Measurements from ENCODE around the gene FBXO17.

DNA sequence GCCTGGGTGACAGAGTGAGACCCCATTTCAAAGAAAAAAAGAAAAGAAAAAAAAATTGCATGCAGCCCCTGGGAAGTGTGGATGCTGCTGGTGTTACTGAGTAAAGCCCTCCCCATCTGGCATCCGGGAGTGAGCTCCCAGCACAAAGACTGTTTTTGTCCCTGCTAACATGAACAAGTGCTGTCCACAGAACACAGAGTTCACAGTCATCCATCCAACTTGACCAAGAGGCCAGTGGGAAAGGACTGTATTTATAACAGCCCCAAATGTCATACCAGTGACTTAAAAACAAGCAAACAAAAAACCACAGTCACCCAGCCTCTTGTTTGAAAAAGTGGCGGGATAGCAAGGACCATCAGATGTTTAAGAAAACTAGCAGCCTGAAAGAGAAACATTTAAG, 10.8 kb downstream of the FBXO17 start:
- TF ChIP-seq, protein P1, sequence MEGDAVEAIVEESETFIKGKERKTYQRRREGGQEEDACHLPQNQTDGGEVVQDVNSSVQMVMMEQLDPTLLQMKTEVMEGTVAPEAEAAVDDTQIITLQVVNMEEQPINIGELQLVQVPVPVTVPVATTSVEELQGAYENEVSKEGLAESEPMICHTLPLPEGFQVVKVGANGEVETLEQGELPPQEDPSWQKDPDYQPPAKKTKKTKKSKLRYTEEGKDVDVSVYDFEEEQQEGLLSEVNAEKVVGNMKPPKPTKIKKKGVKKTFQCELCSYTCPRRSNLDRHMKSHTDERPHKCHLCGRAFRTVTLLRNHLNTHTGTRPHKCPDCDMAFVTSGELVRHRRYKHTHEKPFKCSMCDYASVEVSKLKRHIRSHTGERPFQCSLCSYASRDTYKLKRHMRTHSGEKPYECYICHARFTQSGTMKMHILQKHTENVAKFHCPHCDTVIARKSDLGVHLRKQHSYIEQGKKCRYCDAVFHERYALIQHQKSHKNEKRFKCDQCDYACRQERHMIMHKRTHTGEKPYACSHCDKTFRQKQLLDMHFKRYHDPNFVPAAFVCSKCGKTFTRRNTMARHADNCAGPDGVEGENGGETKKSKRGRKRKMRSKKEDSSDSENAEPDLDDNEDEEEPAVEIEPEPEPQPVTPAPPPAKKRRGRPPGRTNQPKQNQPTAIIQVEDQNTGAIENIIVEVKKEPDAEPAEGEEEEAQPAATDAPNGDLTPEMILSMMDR (IDR thresholded peaks at IDR 0.05), result no peak
- TF ChIP-seq POLR2A (IDR thresholded peaks at IDR 0.05) (no peak), EP300 (IDR thresholded peaks at IDR 0.05) (no peak)
